GM11168 (cell line): Measurements from ENCODE around the gene PLEKHH2.
"Not testable (repeated sequence)": the region's sequence is repeated elsewhere in the genome, so short reads cannot be mapped to it uniquely, and the experiment has no call there.

Source experiments
- in situ Hi-C: fragments of 300-500 bp; cut with MboI; formaldehyde crosslinking; loops from one replicate; pipeline ENCODE4 v1.12.0; 2022; ENCODE audit warnings: low sequenced_read_pairs; ENCODE audit not compliant: unreplicated experiment

Gene PLEKHH2

DNA sequence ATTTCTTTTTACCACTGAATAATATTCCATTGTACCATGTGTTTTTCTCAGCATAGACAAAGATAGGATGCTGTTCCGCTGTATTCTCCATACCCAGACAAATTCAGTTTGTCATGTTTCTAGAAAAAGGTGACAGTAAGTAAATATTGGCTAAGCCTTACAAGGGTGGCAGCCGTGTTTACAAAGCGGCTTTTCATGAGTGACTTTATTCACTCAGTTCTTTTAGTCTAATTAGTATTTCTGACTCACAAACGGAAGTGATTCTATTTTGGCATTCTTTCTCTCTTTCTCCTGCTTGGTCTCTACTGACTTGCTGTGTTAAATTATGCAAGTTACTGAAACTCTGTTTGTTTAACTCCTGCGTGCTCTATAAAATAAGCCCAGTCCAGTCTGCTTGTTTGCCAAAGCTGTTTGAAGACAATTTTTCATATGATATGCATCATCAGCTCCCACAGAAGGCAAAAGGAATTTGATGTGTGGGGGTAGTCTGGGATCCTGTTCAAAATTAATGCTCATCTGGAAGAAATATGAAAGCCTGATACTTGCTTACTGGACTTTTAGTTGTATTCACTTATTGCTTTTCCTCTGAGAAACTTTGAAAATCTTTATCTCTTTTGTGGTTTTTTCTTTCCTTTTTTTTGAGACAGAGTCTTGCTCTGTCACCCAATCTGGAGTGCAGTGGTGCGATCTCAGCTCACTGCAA, 2.3 kb upstream of the PLEKHH2 start:
- in situ Hi-C loops, result no loop called here

DNA sequence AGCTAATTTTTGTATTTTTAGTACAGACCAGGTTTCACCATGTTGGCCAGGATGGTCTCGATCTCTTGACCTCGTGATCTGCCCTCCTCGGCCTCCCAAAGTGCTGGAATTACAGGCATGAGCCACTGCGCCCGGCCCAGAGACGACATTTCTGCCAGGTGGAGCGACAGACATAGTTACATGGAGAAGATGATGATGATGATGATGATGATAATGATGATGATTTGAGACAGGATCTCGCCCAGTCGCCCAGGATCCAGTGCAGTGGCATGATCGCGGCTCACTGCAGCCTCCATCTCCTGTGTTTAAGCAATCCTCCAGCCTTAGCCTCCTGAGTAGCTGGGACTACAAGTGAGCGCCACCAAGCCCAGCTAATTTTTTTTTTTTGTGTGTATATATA, 907 bp upstream of the PLEKHH2 start:
- in situ Hi-C loops, result not testable (repeated sequence)

DNA sequence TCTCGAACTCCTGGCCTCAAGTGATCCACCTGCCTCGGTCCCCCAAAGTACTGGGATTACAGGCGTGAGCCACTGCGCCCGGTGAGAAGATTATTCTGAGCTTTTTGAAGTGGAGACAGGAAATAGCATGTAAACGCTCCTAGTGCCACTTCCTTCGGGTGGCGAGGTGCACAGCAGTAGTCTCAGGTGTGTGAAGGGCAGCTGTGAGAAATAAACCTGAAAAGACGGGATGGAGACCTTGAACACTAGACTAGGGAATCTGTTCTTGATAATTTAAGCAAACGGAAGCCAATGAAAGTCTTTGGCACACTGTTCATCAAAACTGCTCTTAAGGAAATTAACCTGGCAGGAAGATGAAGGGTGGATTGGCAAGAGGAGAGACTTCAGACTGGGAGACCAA, 439 bp upstream of the PLEKHH2 start:
- in situ Hi-C loops, result no loop called here

DNA sequence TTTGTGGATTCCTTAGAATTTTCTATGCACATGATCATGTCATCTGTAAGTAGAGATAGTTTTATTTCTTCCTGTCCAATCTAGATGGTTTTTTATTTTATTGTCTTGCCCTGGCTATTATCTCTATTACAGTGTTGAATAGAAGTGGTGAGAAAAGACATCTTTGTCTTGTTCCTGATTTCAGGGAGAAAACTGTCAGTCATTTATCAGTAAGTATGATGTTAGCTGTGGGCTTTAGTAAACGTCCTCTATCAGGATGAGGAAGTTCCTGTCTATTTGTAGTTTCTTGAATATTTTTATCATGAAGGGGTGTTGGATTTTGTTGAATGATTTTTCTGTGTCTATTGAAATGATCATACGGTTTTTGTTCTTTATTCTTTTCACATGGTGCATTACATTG, 5.3 kb downstream of the PLEKHH2 start:
- in situ Hi-C loops, result no loop called here

DNA sequence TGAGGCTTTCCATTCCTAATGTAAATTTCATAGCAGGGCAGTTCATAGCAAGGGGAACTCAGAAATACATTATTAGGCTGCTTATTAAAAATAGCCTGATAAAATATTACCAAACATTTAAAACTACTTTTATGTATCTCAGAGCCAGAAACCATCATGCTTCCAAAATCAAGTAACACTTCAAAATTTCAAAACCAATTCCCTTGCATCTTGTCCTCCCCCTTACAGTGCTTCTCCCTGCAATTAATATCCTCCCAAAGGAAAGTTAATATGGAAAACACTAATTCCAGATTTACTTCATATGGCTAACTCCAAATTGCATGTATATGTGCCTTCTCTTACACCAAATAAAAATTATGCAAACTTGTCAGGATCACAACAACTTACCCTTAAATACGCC, 6.6 kb downstream of the PLEKHH2 start:
- in situ Hi-C loops, result no loop called here

DNA sequence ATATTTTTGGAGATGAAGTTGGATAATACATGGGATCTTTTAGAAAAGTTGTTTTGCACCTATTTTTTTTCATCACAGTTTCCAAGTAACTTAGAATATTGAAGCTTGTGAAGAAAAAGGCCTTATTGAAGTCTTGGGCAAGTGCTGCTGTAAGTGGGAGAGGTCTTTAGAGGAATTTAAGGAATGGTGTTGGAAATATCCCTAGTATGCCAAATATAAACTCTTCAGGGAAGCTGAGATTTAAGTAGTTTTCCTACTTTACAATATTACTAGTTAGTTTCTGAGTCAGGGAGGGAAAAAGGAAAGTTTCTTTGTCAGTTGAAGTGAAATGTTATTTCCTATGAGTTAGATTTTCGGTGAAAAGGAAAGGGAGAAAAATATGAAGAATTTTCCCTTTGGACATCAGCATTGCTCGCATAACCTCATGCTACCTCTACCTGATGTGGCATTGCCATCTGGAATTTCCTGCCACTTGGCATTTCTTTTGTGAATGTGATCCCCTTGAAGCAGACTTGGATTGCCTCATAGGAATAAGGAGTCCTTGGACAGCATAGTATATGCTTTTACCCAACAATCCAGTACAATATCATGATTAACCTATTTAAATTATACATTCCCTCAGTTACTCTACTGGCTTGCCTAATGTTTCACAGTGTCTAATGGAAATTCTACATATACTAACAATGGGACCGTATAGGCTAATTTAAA, 12.1 kb downstream of the PLEKHH2 start:
- in situ Hi-C loops, result no loop called here

DNA sequence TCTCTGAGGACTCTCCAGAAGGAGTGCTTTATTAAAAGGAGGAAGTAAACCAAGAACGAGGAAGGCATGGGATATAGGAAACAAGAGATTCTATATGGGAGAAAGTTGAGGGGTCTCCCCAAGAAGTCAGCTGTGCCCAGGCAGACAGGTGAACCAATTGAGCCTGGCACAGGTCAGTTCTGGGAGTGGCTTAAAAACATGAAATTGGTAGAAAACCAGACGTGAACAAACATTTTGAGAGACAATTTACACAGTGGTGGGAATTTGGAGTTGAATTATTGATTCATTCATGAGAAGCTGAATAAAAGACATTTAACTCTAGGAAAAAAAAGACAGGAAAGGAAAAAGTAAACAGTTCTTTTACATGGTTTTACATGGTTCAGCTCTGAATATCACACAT, 16.4 kb downstream of the PLEKHH2 start:
- in situ Hi-C loops, result no loop called here

DNA sequence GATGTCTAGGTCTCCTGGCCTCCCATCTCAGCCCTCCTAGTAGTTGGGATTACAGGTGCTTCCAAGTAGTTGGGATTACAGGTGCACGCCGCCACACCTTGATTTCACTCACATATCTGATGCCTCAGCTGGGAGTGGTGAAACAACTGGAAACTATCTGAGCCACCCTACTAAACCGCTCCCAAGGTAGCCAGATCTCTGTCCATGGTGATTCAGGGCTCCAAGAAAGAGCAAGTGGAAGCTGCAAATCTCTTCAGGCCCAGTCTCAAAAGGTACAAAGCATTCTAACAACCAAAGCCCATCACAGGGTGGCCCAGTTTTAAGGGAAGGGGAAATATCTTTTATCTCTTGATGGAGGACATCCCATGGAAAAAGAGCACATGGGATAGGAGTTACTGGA, 20.2 kb downstream of the PLEKHH2 start:
- in situ Hi-C loops, result no loop called here

DNA sequence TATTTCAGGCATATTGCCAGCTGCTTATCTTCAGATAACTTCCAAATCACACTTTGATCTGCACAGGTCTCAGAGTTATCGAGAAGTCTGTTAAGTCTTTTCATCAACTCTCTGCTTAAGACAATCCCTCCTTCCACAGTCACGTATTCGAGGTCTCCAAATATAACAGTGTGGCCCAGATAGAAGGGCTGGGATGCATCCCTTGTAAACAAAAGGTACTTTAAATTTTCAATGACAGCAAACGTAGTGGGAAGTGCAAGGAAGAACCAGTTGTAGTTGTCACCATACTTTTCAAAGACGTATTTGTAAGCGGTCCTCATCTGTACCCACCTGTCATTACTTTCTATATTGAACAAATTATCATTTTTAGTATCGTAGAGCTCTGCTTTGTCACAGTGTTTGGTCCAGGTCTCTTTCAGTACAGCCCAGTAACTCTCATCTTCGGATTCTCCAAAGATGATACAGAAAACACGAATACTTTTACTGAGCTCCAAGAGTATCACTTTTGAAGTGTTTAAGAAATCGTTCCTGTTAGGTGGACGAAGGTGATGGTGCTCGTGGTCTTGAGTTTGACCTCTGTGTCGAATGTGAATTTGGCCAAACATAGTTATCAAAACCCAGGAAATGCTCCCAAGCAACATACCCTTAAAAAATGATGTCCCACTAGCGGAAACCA, 38.7 kb downstream of the PLEKHH2 start:
- in situ Hi-C loops, result no loop called here

DNA sequence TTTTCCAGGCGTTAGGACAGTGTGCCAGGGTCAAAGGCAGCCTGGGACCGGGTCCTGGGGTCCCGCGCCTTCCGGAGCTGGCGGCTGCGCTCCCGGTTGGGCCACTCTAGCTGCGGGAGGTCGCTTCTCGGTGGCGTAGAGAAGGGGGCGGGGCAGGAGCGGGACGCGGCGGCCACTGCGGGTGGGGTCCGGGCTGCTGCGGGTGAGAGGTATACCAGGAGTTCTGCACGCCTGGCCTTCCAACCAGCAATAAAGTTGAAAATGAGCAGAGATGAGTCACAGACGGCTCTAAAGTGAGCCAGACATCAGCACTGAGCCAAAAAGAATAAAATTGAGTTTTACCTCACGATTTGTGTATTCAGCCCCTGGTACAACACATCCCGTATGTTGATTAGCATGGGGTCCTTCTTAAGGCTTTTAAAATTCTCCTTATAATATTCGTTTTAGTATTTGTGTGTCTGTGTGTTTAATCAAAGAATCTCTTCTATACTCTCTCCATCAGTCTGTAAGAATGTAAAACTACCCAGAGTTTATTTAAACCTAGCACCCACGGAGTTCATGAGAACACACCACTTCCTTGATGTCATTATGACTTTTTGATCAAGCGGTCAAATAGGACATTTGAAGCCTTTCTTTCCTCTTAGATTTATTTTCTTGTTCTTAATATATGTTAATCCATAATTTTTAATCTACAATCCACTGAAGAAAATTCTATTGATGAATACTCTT, 39.4 kb downstream of the PLEKHH2 start, which contains the start of gene C1GALT1C1L:
C1GALT1C1L (minus strand) TSS at position 108 of the 729 bp plus-strand sequence; CDS start at position 1, 107 bp downstream.
- in situ Hi-C loops, result no loop called here

DNA sequence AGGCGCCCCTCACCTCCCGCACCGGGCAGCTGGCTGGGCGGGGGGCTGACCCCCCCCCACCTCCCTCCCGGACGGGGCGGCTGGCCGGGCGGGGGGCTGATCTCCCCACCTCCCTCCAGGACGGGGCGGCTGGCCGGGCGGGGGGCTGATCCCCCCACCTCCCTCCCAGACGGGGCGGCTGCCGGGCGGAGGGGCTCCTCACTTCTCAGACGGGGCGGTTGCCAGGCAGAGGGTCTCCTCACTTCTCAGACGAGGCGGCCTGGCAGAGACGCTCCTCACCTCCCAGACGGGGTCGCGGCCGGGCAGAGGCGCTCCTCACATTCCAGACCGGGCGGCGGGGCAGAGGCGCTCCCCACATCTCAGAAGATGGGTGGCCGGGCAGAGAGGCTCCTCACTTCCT, 40.7 kb downstream of the PLEKHH2 start:
- in situ Hi-C loops, result not testable (repeated sequence)

DNA sequence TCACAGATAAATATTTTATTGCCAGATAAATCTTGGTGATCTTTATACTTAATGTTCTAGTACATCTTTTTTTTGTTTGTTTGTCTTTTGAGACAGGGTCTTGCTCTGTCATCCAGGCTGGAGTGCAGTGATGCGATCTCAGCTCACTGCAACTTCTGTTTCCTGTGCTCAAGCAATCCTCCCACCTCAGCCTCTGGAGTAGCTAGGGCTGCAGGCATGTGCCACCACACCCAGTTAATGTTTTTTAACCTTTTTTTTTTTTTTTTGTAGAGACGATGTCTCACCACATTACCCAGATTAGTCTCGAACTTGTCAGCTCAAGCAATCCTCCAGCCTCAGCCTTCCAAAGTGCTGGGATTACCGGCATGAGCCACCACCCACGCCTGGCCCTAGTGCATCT, 48.3 kb downstream of the PLEKHH2 start:
- in situ Hi-C loops, result no loop called here

DNA sequence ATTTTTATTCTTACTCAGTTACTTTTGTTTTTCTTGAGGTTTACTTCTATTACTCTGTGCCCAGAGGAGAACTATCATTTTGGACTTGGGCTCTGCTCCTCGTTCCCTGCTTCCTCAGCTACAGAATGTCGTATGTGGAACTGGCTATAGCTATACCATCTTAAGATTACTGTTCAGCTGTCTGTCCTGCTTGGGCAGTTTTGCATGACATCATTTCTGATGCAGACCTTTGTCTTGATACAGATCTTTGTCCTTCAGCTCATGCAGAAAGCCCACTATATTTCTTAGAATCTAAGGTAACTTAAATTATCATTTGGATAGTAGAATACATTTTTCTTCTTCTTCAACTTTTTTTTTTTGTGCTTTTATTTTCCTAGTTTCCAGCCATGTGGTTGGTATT, 52.9 kb downstream of the PLEKHH2 start:
- in situ Hi-C loops, result loop anchor here (10.0 kb wide), 1 partner anchor 1185 kb away; no protein-coding TSS in a partner anchor

DNA sequence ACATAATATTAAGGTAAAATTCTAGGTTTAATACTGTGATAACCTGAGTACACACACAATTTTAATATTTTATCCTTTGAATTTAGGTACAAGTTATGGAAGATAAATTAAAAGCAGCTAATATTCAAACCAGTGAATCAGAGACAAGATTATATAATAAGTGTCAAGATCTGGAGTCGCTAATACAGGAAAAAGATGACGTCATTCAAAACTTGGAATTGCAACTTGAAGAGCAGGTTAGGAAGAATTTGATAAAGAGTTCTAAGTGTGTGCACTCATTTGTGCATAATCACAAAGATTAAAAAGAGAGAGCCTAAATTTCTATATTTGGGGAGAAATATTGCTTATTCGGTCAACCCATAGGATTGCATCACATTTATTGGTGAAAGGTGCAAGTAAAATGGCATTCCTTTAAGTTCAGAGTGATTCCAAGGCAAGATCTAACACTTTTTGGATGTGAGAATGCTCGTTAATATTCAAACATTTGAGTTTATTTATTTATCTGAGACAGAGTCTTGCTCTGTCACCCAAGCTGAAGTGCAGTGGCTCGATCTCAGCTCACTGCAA, 55.5 kb downstream of the PLEKHH2 start:
- in situ Hi-C loops, result loop anchor here (10.0 kb wide), 1 partner anchor 1188 kb away; no protein-coding TSS in a partner anchor

DNA sequence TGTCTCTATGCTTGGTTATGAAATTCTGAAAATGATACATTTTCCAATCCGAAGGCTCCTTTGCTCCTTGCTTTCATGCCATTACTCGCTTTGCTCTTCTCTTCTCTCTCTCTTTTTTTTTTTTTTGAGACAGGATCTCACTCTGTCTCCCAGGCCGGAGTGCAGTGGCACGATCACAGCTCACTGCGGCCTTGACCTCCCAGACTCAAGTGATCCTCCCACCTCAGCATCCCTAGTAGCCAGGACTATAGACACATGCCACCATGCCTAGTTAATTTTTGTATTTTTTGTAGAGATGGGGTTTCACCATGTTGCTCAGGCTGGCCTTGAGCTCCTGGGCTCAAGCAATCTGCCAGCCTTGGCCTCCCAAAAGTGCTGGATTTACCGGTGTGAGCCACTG, 61.1 kb downstream of the PLEKHH2 start:
- in situ Hi-C loops, result loop anchor here (10.0 kb wide), 1 partner anchor 1193 kb away; no protein-coding TSS in a partner anchor

DNA sequence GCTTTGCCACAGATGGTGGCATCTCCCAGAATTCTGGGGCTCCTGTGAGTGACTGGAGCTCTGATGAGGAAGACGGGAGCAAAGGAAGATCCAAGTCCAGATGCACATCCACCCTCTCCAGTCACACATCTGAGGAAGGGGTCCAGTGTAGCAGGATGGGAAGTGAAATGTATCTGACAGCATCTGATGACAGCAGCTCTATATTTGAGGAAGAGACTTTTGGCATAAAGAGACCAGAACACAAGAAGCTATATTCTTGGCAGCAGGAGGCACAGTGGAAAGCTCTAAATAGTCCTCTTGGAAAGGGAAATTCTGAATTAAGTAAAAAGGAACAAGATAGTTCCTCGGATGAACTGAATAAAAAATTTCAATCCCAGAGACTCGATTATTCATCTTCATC, 62.7 kb downstream of the PLEKHH2 start:
- in situ Hi-C loops, result loop anchor here (10.0 kb wide), 1 partner anchor 1195 kb away; no protein-coding TSS in a partner anchor

DNA sequence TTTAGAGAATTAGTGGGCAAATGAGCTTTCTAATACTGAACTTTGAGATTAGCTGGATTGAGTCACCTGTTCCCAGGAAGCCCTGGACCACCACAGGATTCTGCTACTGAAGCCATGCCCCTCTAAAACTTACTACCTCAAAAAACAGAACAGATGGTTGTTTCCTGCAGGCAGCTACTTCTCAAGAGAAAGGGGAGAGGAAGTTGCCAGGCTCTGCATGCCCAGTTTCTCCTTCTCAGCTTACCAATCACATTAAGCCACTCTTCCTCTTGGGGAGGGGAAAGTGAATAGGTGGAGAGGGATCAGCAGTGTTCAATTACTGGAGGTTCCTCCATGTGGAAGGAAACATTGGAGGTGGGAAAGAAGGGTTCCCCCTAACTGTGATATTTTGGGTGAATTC, 64.1 kb downstream of the PLEKHH2 start:
- in situ Hi-C loops, result no loop called here

DNA sequence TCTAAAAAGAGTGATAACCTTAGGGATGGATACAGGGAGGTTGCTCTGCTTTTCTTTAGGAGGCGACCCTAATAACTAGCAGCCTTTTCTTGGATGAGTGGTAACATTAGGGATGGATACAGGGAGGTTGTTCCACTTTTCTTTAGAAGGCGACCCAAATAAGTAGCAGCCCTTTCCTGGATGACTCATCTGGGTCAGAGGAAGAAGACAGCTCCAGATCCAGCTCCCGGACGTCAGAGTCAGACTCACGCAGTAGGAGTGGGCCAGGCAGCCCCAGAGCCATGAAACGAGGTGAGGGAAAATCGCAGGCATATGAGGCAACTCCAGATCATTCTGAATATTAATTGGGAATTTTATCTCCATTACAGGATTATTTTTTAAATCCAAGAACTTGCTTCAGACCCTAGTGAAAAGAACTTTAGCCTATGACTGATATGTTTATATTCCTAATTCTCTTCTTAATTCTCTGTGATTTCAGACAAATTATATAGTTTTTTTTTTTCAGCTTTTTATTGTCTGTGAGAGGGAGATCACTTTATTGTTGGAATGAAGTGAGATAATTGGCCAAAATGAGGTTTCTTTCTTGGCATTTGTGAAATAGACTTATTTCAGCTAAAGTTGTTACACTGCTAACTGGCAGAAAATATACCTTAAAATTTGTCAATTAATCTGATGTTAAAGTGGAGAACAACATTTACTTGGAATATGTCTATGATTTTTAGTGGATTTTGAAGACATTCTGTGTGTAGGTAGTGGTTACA, 70.4 kb downstream of the PLEKHH2 start:
- in situ Hi-C loops, result no loop called here

DNA sequence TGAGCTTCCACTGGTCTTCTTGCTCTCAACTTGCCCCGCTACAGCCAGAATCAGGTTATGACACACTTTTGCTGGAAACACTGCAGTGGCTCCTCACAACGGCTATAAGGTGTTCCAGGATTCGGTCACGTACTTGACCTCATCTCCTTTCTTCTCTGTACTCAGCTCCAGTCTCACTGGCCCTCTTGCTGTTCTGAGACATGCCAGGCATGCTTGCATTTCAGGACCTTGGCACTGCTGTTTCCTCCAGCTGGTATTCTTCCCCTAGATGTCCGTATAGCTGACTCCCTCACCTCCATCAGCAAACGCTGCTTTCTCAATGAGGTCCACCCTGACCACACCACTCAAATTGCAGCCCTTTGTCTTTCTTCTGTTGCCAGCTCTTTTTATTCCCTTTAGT, 71.1 kb downstream of the PLEKHH2 start:
- in situ Hi-C loops, result no loop called here
